ENCODE results near the gene EXOSC7.

GRCh38 chr3:45003859-45004258 is 27.8 kb downstream of the EXOSC7 start:
- TF ChIP-seq, protein P1, sequence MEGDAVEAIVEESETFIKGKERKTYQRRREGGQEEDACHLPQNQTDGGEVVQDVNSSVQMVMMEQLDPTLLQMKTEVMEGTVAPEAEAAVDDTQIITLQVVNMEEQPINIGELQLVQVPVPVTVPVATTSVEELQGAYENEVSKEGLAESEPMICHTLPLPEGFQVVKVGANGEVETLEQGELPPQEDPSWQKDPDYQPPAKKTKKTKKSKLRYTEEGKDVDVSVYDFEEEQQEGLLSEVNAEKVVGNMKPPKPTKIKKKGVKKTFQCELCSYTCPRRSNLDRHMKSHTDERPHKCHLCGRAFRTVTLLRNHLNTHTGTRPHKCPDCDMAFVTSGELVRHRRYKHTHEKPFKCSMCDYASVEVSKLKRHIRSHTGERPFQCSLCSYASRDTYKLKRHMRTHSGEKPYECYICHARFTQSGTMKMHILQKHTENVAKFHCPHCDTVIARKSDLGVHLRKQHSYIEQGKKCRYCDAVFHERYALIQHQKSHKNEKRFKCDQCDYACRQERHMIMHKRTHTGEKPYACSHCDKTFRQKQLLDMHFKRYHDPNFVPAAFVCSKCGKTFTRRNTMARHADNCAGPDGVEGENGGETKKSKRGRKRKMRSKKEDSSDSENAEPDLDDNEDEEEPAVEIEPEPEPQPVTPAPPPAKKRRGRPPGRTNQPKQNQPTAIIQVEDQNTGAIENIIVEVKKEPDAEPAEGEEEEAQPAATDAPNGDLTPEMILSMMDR (IDR thresholded peaks at IDR 0.05; ENCODE audit: insufficient read depth, low read length, poor library complexity, severe bottlenecking), result no peak
- TF ChIP-seq EZH2phosphoT487 (conservative IDR thresholded peaks at IDR 0.05; ENCODE audit: low read length), result no peak

All from SU-DHL-6 (cell line).